NT2/D1 (cell line): ENCODE measurements around the gene PROB1.
A peak's percentile ranks its signal among the peaks of the same experiment; 100 is the strongest.
"Not testable (repeated sequence)": the region's sequence is repeated elsewhere in the genome, so short reads cannot be mapped to it uniquely, and the experiment has no call there.

Experiments used
- DNase-seq: peaks from one replicate; pipeline ENCODE4 v3.0.0-alpha.2; 2011; ENCODE audit warnings: low read depth, low spot score
- H3K27me3 ChIP-seq: 2 replicates; pipeline ENCODE4 v1.6.0; 2011; ENCODE audit warnings: mild to moderate bottlenecking; ENCODE audit not compliant: insufficient read length, insufficient read depth
- H3K36me3 ChIP-seq: 2 replicates; pipeline ENCODE4 v1.6.1; 2011; ENCODE audit warnings: mild to moderate bottlenecking, low read length, mixed read lengths; ENCODE audit not compliant: insufficient read depth, insufficient read length
- H3K4me1 ChIP-seq: 2 replicates; pipeline ENCODE4 v1.5.1; 2011; ENCODE audit not compliant: insufficient read depth, insufficient read length
- H3K4me3 ChIP-seq: 2 replicates; pipeline ENCODE4 v1.5.1; 2011; ENCODE audit warnings: low read depth; ENCODE audit not compliant: insufficient read length
- H3K9ac ChIP-seq: 2 replicates; pipeline ENCODE4 v1.6.0; 2011; ENCODE audit warnings: low read depth; ENCODE audit not compliant: insufficient read length
- H3K9me3 ChIP-seq: 2 replicates; pipeline ENCODE4 v1.5.1; 2011; ENCODE audit warnings: mild to moderate bottlenecking, low read length; ENCODE audit not compliant: insufficient read depth
- SUZ12 ChIP-seq: IDR thresholded peaks from 2 replicates; pipeline ENCODE4 v1.6.1; 2011; ENCODE audit not compliant: insufficient read length, insufficient read depth; ENCODE audit errors: extremely low read depth
- YY1 ChIP-seq: IDR thresholded peaks from 2 replicates; pipeline ENCODE4 v1.6.1; 2011; ENCODE audit not compliant: insufficient read length, insufficient read depth
- ZNF274 ChIP-seq: IDR thresholded peaks from 2 replicates; pipeline ENCODE4 v1.6.1; 2011; ENCODE audit warnings: mild to moderate bottlenecking, low read depth, low read length

PROB1 gene

GRCh38 chr5:139394654-139395566 lies at the start of gene PROB1:
TSS of gene PROB1 (minus strand) at chr5:139395104. CDS start at chr5:139395081, 23 bp downstream.
- peak within 1 kb of the TSS; percentile 33 for H3K4me3 ChIP-seq
- H3K4me1 ChIP-seq: peaks cover 11% of the 10 kb centered on the region
- no peaks in the 10 kb centered on the region for H3K36me3 ChIP-seq
- TF ChIP-seq ZNF274 (no peak), SUZ12 (no peak), YY1 (no peak)
- H3K9me3 ChIP-seq: peaks cover 10% of the 10 kb centered on the region; the same call in 1 of the 2 replicates
- peaks cover 16% of the 10 kb centered on the region for H3K27me3 ChIP-seq
- H3K9ac ChIP-seq: peak within 1 kb of the TSS; percentile 71
- DNase-seq: no peak

- H3K4me3 ChIP-seq: no peak overlapping the region
- H3K27me3 ChIP-seq: no peaks in the 10 kb centered on the region
- TF ChIP-seq YY1 (no peak), ZNF274 (no peak), SUZ12 (no peak)
- no peaks in the 10 kb centered on the region for H3K9me3 ChIP-seq
- peaks cover 4% of the 10 kb centered on the region for H3K36me3 ChIP-seq
- H3K9ac ChIP-seq: no peak overlapping the region
- DNase-seq: no peak
- no peaks in the 10 kb centered on the region for H3K4me1 ChIP-seq
These were observed 49.0 kb upstream of the PROB1 start for GRCh38 chr5:139443831-139444453.

- not testable (repeated sequence) for H3K9ac ChIP-seq, H3K4me1 ChIP-seq, H3K27me3 ChIP-seq, H3K36me3 ChIP-seq, H3K9me3 ChIP-seq, H3K4me3 ChIP-seq, DNase-seq
These were observed 45.5 kb upstream of the PROB1 start for GRCh38 chr5:139440416-139440815.

GRCh38 chr5:139439013-139439903 lies 44.4 kb upstream of the PROB1 start, which contains the start of gene DNAJC18:
TSS of gene DNAJC18 (minus strand) at chr5:139439525. CDS start at chr5:139439445, 80 bp downstream.
- no peaks in the 10 kb centered on the region for H3K9me3 ChIP-seq
- H3K4me1 ChIP-seq: no peaks in the 10 kb centered on the region
- peak within 1 kb of the TSS; percentile 93 for H3K9ac ChIP-seq
- peak within 1 kb of the TSS; percentile 84 for H3K4me3 ChIP-seq
- H3K36me3 ChIP-seq: peaks cover 4% of the 10 kb centered on the region
- DNase-seq: peak; percentile 77
- TF ChIP-seq YY1 (no peak), ZNF274 (no peak), SUZ12 (no peak)
- H3K27me3 ChIP-seq: no peaks in the 10 kb centered on the region

- peaks cover 5% of the 10 kb centered on the region for H3K36me3 ChIP-seq
- peak overlapping the region; percentile 2 for H3K9ac ChIP-seq
- DNase-seq: no peak
- H3K4me1 ChIP-seq: no peaks in the 10 kb centered on the region
- H3K9me3 ChIP-seq: no peaks in the 10 kb centered on the region
- H3K27me3 ChIP-seq: no peaks in the 10 kb centered on the region
- H3K4me3 ChIP-seq: peak overlapping the region; percentile 84
- TF ChIP-seq ZNF274 (no peak), SUZ12 (no peak), YY1 (no peak)
These were observed 43.8 kb upstream of the PROB1 start for GRCh38 chr5:139438707-139439012.

- H3K9me3 ChIP-seq: no peaks in the 10 kb centered on the region
- no peaks in the 10 kb centered on the region for H3K4me1 ChIP-seq
- TF ChIP-seq SUZ12 (no peak), ZNF274 (no peak), YY1 (no peak)
- H3K27me3 ChIP-seq: no peaks in the 10 kb centered on the region
- no peak overlapping the region for H3K9ac ChIP-seq
- H3K4me3 ChIP-seq: no peak overlapping the region
- H3K36me3 ChIP-seq: peaks cover 8% of the 10 kb centered on the region
- DNase-seq: no peak
These were observed 40.8 kb upstream of the PROB1 start for GRCh38 chr5:139435676-139436075.

GRCh38 chr5:139431706-139432105 lies 36.8 kb upstream of the PROB1 start:
- no peak for DNase-seq
- no peaks in the 10 kb centered on the region for H3K9me3 ChIP-seq
- H3K36me3 ChIP-seq: peaks cover 15% of the 10 kb centered on the region
- TF ChIP-seq ZNF274 (no peak), SUZ12 (no peak), YY1 (no peak)
- H3K9ac ChIP-seq: no peak overlapping the region
- H3K4me3 ChIP-seq: no peak overlapping the region
- no peaks in the 10 kb centered on the region for H3K4me1 ChIP-seq
- no peaks in the 10 kb centered on the region for H3K27me3 ChIP-seq
